Natural killer cell (primary cell): Measurements from ENCODE around the gene ATP10D. TPM values are rescaled to one million over a fixed set of nuclear protein-coding genes. Genes with fewer than 3 reads are reported as not detected.

Source experiments
- ATAC-seq, 3 donors: fragments of 150-1000 bp in 2 of 3; fragments of 200-7000 bp in 1 of 3; cut with Tn5 transposase; 1 replicate in 1 of 3; 2 replicates in 2 of 3; pipeline ENCODE4 v1.10.0; 2021; ENCODE audit warnings: mild to moderate bottlenecking in 2 of 3, moderate library complexity in 2 of 3
- DNase-seq, 2 donors: peaks; one replicate each; pipeline versions ENCODE4 v3.0.0 to v3.0.0-alpha.2; 2013 to 2021; ENCODE audit warnings: mixed read lengths in 1 of 2
- H3K27ac ChIP-seq: one replicate; pipeline ENCODE4 v1.5.1; 2013; ENCODE audit warnings: mild to moderate bottlenecking, low read length
- H3K27me3 ChIP-seq: one replicate; pipeline ENCODE4 v1.6.1; 2013; ENCODE audit warnings: low read length; ENCODE audit not compliant: control insufficient read depth, insufficient read depth
- H3K36me3 ChIP-seq: one replicate; pipeline ENCODE4 v1.6.1; 2013; ENCODE audit warnings: low read length; ENCODE audit not compliant: control insufficient read depth, insufficient read depth
- H3K4me1 ChIP-seq: one replicate; pipeline ENCODE4 v1.6.1; 2013; ENCODE audit warnings: low read length; ENCODE audit not compliant: control insufficient read depth, insufficient read depth
- H3K4me3 ChIP-seq: one replicate; pipeline ENCODE4 v1.5.1; 2013; ENCODE audit warnings: low read length
- H3K9me3 ChIP-seq: one replicate; pipeline ENCODE4 v1.6.1; 2013; ENCODE audit warnings: low read length; ENCODE audit not compliant: control insufficient read depth, insufficient read depth
- H3K27ac Mint-ChIP-seq, 2 donors: one replicate each; pipeline ENCODE4 v1.8.0; 2022; ENCODE audit warnings: mild to moderate bottlenecking in 2 of 2, mixed read lengths in 2 of 2, moderate library complexity in 1 of 2
- H3K27me3 Mint-ChIP-seq, 2 donors: one replicate each; pipeline ENCODE4 v1.8.0; 2022; ENCODE audit warnings: low read depth in 2 of 2, mixed read lengths in 2 of 2
- H3K36me3 Mint-ChIP-seq: one replicate; pipeline ENCODE4 v1.8.0; 2022; ENCODE audit warnings: mixed read lengths
- H3K4me1 Mint-ChIP-seq, 2 donors: one replicate each; pipeline ENCODE4 v1.8.0; 2022; ENCODE audit warnings: mixed read lengths in 2 of 2
- H3K4me3 Mint-ChIP-seq: one replicate; pipeline ENCODE4 v1.8.0; 2022; ENCODE audit warnings: mild to moderate bottlenecking, moderate library complexity, mixed read lengths
- H3K9me3 Mint-ChIP-seq, 2 donors: one replicate each; pipeline ENCODE4 v1.8.0; 2022; ENCODE audit warnings: mixed read lengths in 2 of 2
- CTCF ChIP-seq: fragments of 200-600 bp; IDR thresholded peaks from one replicate; pipeline ENCODE4 v1.8.0; 2022; ENCODE audit warnings: antibody characterized with exemption
- WGBS: methylation state at CpG from one replicate; pipeline ENCODE4 v1.1.7; 2013; ENCODE audit warnings: missing lambda C conversion rate; ENCODE audit not compliant: insufficient coverage; 5-methylcytosine and 5-hydroxymethylcytosine counted together
- intact Hi-C: fragments of 100-400 bp; cut with micrococcal nuclease; formaldehyde crosslinking; loops from one replicate; pipeline ENCODE4 v1.14.2; 2022
- total RNA-seq, 4 donors: library from RNA; stranded (reverse); fragments of 120-200 nt in 1 of 4; gene quantifications; one replicate each; pipeline versions ENCODE4 v1.2.3 to v1.2.4, GENCODE V29; 2013 to 2022

Gene ATP10D
- total RNA-seq, 3 donors from 2014 or later (not counting 1 experiment from before 2014, with no cell fraction given) = 19.8 to 79.3 (median 28.0) TPM

DNA sequence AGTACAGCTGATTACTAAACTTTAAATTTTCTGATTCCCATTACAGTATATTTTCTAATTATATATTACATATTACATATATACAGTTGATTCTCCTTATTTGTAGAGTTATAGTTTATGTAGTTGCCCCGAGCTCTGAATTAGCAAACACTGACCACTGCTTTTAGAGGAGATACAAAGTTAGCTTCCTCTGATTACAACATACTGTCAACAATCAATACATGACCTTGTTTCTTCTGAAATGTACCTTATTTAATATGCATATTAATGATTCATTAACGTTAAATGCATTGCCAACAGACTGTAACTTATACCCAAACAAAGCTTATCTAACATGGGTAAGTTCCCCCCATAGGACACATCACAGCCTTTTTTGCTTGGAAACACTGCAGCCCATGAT, 81.5 kb downstream of the ATP10D start:
- no peak overlapping the region for H3K4me3 ChIP-seq
- peaks cover 22% of the 10 kb centered on the region for H3K36me3 Mint-ChIP-seq
- H3K4me1 Mint-ChIP-seq = peaks cover 5 to 6% of the 10 kb centered on the region in 2 donors
- no peak overlapping the region for H3K27ac ChIP-seq
- no peaks in the 10 kb centered on the region for H3K27me3 Mint-ChIP-seq
- no peaks in the 10 kb centered on the region for H3K4me1 ChIP-seq
- H3K27ac Mint-ChIP-seq = no peak overlapping the region
- no peak for TF ChIP-seq CTCF
- H3K4me3 Mint-ChIP-seq = no peak overlapping the region
- WGBS = 86% methylated on average over 1 of the region's 2 CpGs
- no peaks in the 10 kb centered on the region for H3K27me3 ChIP-seq
- peaks cover 23% of the 10 kb centered on the region for H3K36me3 ChIP-seq
- ATAC-seq (no peak), DNase-seq (no peak)
- H3K9me3 Mint-ChIP-seq = no peaks in the 10 kb centered on the region
- intact Hi-C loops = no loop called here
- H3K9me3 ChIP-seq = no peaks in the 10 kb centered on the region

GRCh38 chr4:47566969-47567368, 81.9 kb downstream of the ATP10D start:
- Mint-ChIP-seq H3K4me1 (peaks cover 5 to 6% of the 10 kb centered on the region in 2 donors), H3K27me3 (no peaks in the 10 kb centered on the region), H3K9me3 (no peaks in the 10 kb centered on the region), H3K4me3 (no peak overlapping the region), H3K36me3 (peaks cover 23% of the 10 kb centered on the region), H3K27ac (no peak overlapping the region)
- H3K27me3 ChIP-seq = no peaks in the 10 kb centered on the region
- no peak overlapping the region for H3K4me3 ChIP-seq
- DNase-seq (no peak), ATAC-seq (no peak)
- H3K4me1 ChIP-seq = no peaks in the 10 kb centered on the region
- intact Hi-C loops = no loop called here
- H3K27ac ChIP-seq = no peak overlapping the region
- no peaks in the 10 kb centered on the region for H3K9me3 ChIP-seq
- H3K36me3 ChIP-seq = peaks cover 25% of the 10 kb centered on the region
- TF ChIP-seq CTCF = no peak

GRCh38 chr4:47567511-47567910, 82.4 kb downstream of the ATP10D start:
- peaks cover 5 to 6% of the 10 kb centered on the region in 2 donors for H3K4me1 Mint-ChIP-seq
- TF ChIP-seq CTCF = no peak
- intact Hi-C loops = no loop called here

GRCh38 chr4:47570816-47571215, 85.7 kb downstream of the ATP10D start:
- Mint-ChIP-seq H3K27ac (no peak overlapping the region), H3K4me1 (no peaks in the 10 kb centered on the region), H3K4me3 (no peak overlapping the region)

More at GRCh38 chr4:47567511-47567910, 82.4 kb downstream of the ATP10D start:
- peaks cover 25% of the 10 kb centered on the region for H3K36me3 ChIP-seq
- no peaks in the 10 kb centered on the region for H3K4me1 ChIP-seq
- H3K27ac Mint-ChIP-seq = no peak overlapping the region
- H3K27me3 ChIP-seq = no peaks in the 10 kb centered on the region
- no peak for DNase-seq
- H3K4me3 Mint-ChIP-seq = no peak overlapping the region
- no peaks in the 10 kb centered on the region for H3K9me3 Mint-ChIP-seq
- no peaks in the 10 kb centered on the region for H3K27me3 Mint-ChIP-seq
- H3K27ac ChIP-seq = no peak overlapping the region
- no peak overlapping the region for H3K4me3 ChIP-seq
- ATAC-seq = no peak
- peaks cover 28% of the 10 kb centered on the region for H3K36me3 Mint-ChIP-seq
- no peaks in the 10 kb centered on the region for H3K9me3 ChIP-seq
- no CpG with 5 or more reads among the region's 1 CpG for WGBS

More at GRCh38 chr4:47570816-47571215, 85.7 kb downstream of the ATP10D start:
- Histone ChIP-seq H3K4me3 (no peak overlapping the region), H3K27me3 (no peaks in the 10 kb centered on the region), H3K4me1 (no peaks in the 10 kb centered on the region), H3K9me3 (no peaks in the 10 kb centered on the region), H3K36me3 (peaks cover 32% of the 10 kb centered on the region), H3K27ac (no peak overlapping the region)
- DNase-seq = no peak
- intact Hi-C loops = no loop called here
- Mint-ChIP-seq H3K36me3 (peaks cover 40% of the 10 kb centered on the region), H3K9me3 (no peaks in the 10 kb centered on the region), H3K27me3 (no peaks in the 10 kb centered on the region)
- no peak for TF ChIP-seq CTCF
- ATAC-seq = no peak
